ENCODE results near the gene PCDHB4.
"Not testable (repeated sequence)": the region's sequence is repeated elsewhere in the genome, so short reads cannot be mapped to it uniquely, and the experiment has no call there.

PCDHB4 gene

GRCh38 chr5:141102471-141102870, 19.1 kb upstream of the PCDHB4 start:
- H3K9ac ChIP-seq (ENCODE audit: low read depth, low read length); H3K27me3 ChIP-seq (ENCODE audit: control insufficient read depth, insufficient read depth, low read length); H3K4me3 ChIP-seq (ENCODE audit: low read length); H3K9me3 ChIP-seq (replicated peaks; ENCODE audit: low read length); H3K36me3 ChIP-seq (ENCODE audit: insufficient read depth, low read length); H3K4me1 ChIP-seq (ENCODE audit: control insufficient read depth, insufficient read depth, low read length); H3K4me2 ChIP-seq (ENCODE audit: low read length): not testable (repeated sequence)

GRCh38 chr5:141105350-141105749, 16.3 kb upstream of the PCDHB4 start:
- H3K27me3 ChIP-seq (ENCODE audit: control insufficient read depth, insufficient read depth, low read length) = no peaks in the 10 kb centered on the region
- no peak overlapping the region for H3K9ac ChIP-seq (ENCODE audit: low read depth, low read length)
- no peaks in the 10 kb centered on the region for H3K9me3 ChIP-seq (replicated peaks; ENCODE audit: low read length)
- no peaks in the 10 kb centered on the region for H3K36me3 ChIP-seq (ENCODE audit: insufficient read depth, low read length)
- H3K4me2 ChIP-seq (ENCODE audit: low read length) = no peak overlapping the region
- H3K4me1 ChIP-seq (ENCODE audit: control insufficient read depth, insufficient read depth, low read length) = no peaks in the 10 kb centered on the region
- no peak overlapping the region for H3K4me3 ChIP-seq (ENCODE audit: low read length)

- H3K9me3 ChIP-seq (replicated peaks; ENCODE audit: low read length) = no peaks in the 10 kb centered on the region
- no peak overlapping the region for H3K4me2 ChIP-seq (ENCODE audit: low read length)
- H3K9ac ChIP-seq (ENCODE audit: low read depth, low read length) = no peak overlapping the region
- H3K4me3 ChIP-seq (ENCODE audit: low read length) = no peak overlapping the region
- no peaks in the 10 kb centered on the region for H3K36me3 ChIP-seq (ENCODE audit: insufficient read depth, low read length)
- no peaks in the 10 kb centered on the region for H3K4me1 ChIP-seq (ENCODE audit: control insufficient read depth, insufficient read depth, low read length)
- H3K27me3 ChIP-seq (ENCODE audit: control insufficient read depth, insufficient read depth, low read length) = no peaks in the 10 kb centered on the region
These were observed 2.4 kb upstream of the PCDHB4 start for GRCh38 chr5:141119250-141119649.

GRCh38 chr5:141121985-141122384, 367 bp downstream of the PCDHB4 start:
- no peak overlapping the region for H3K4me3 ChIP-seq (ENCODE audit: low read length)
- no peak overlapping the region for H3K9ac ChIP-seq (ENCODE audit: low read depth, low read length)

GRCh38 chr5:141123396-141124135, 1.9 kb downstream of the PCDHB4 start:
- not testable (repeated sequence) for H3K27me3 ChIP-seq (ENCODE audit: control insufficient read depth, insufficient read depth, low read length); H3K4me2 ChIP-seq (ENCODE audit: low read length); H3K9me3 ChIP-seq (replicated peaks; ENCODE audit: low read length); H3K4me1 ChIP-seq (ENCODE audit: control insufficient read depth, insufficient read depth, low read length); H3K9ac ChIP-seq (ENCODE audit: low read depth, low read length); H3K36me3 ChIP-seq (ENCODE audit: insufficient read depth, low read length); H3K4me3 ChIP-seq (ENCODE audit: low read length)

More at GRCh38 chr5:141121985-141122384, 367 bp downstream of the PCDHB4 start:
- H3K27me3 ChIP-seq (ENCODE audit: control insufficient read depth, insufficient read depth, low read length) = no peaks in the 10 kb centered on the region
- no peaks in the 10 kb centered on the region for H3K4me1 ChIP-seq (ENCODE audit: control insufficient read depth, insufficient read depth, low read length)
- H3K9me3 ChIP-seq (replicated peaks; ENCODE audit: low read length) = no peaks in the 10 kb centered on the region
- H3K36me3 ChIP-seq (ENCODE audit: insufficient read depth, low read length) = no peaks in the 10 kb centered on the region
- H3K4me2 ChIP-seq (ENCODE audit: low read length) = no peak overlapping the region

- H3K4me1 ChIP-seq (ENCODE audit: control insufficient read depth, insufficient read depth, low read length) = no peaks in the 10 kb centered on the region
- no peaks in the 10 kb centered on the region for H3K36me3 ChIP-seq (ENCODE audit: insufficient read depth, low read length)
- no peak overlapping the region for H3K4me2 ChIP-seq (ENCODE audit: low read length)
- no peaks in the 10 kb centered on the region for H3K9me3 ChIP-seq (replicated peaks; ENCODE audit: low read length)
- no peak overlapping the region for H3K4me3 ChIP-seq (ENCODE audit: low read length)
- H3K9ac ChIP-seq (ENCODE audit: low read depth, low read length) = no peak overlapping the region
- no peaks in the 10 kb centered on the region for H3K27me3 ChIP-seq (ENCODE audit: control insufficient read depth, insufficient read depth, low read length)
These were observed 5.7 kb downstream of the PCDHB4 start for GRCh38 chr5:141127305-141127704.

GRCh38 chr5:141135030-141135717, 13.6 kb downstream of the PCDHB4 start, which contains the start of gene PCDHB5:
Gene PCDHB5 (plus strand): TSS chr5:141135206. CDS start chr5:141135435, 229 bp downstream.
- peak within 1 kb of the TSS; percentile 64 for H3K9ac ChIP-seq (ENCODE audit: low read depth, low read length)
- no peaks in the 10 kb centered on the region for H3K4me1 ChIP-seq (ENCODE audit: control insufficient read depth, insufficient read depth, low read length)
- H3K36me3 ChIP-seq (ENCODE audit: insufficient read depth, low read length) = no peaks in the 10 kb centered on the region
- H3K4me3 ChIP-seq (ENCODE audit: low read length) = peak within 1 kb of the TSS; percentile 67
- no peaks in the 10 kb centered on the region for H3K27me3 ChIP-seq (ENCODE audit: control insufficient read depth, insufficient read depth, low read length)
- no peaks in the 10 kb centered on the region for H3K9me3 ChIP-seq (replicated peaks; ENCODE audit: low read length)
- H3K4me2 ChIP-seq (ENCODE audit: low read length) = peak within 1 kb of the TSS; percentile 56

- Histone ChIP-seq H3K4me2 (ENCODE audit: low read length) (peak overlapping the region; percentile 56), H3K9me3 (replicated peaks; ENCODE audit: low read length) (no peaks in the 10 kb centered on the region), H3K27me3 (ENCODE audit: control insufficient read depth, insufficient read depth, low read length) (no peaks in the 10 kb centered on the region), H3K4me3 (ENCODE audit: low read length) (peak overlapping the region; percentile 67), H3K36me3 (ENCODE audit: insufficient read depth, low read length) (no peaks in the 10 kb centered on the region), H3K4me1 (ENCODE audit: control insufficient read depth, insufficient read depth, low read length) (no peaks in the 10 kb centered on the region), H3K9ac (ENCODE audit: low read depth, low read length) (no peak overlapping the region)
These were observed 14.2 kb downstream of the PCDHB4 start for GRCh38 chr5:141135718-141136266.

- H3K36me3 ChIP-seq (ENCODE audit: insufficient read depth, low read length); H3K4me3 ChIP-seq (ENCODE audit: low read length); H3K4me1 ChIP-seq (ENCODE audit: control insufficient read depth, insufficient read depth, low read length); H3K9ac ChIP-seq (ENCODE audit: low read depth, low read length); H3K27me3 ChIP-seq (ENCODE audit: control insufficient read depth, insufficient read depth, low read length); H3K4me2 ChIP-seq (ENCODE audit: low read length); H3K9me3 ChIP-seq (replicated peaks; ENCODE audit: low read length): not testable (repeated sequence)
These were observed 15.7 kb downstream of the PCDHB4 start for GRCh38 chr5:141137346-141137745.

GRCh38 chr5:141149812-141150211, 28.2 kb downstream of the PCDHB4 start, which contains the start of gene PCDHB6:
Gene PCDHB6 (plus strand): TSS chr5:141150057. CDS start chr5:141150258, 201 bp downstream.
- no peak within 1 kb of the TSS for H3K9ac ChIP-seq (ENCODE audit: low read depth, low read length)
- H3K4me3 ChIP-seq (ENCODE audit: low read length) = no peak within 1 kb of the TSS
- peaks cover 8% of the 10 kb centered on the region for H3K27me3 ChIP-seq (ENCODE audit: control insufficient read depth, insufficient read depth, low read length)
- H3K36me3 ChIP-seq (ENCODE audit: insufficient read depth, low read length) = no peaks in the 10 kb centered on the region
- H3K9me3 ChIP-seq (replicated peaks; ENCODE audit: low read length) = no peaks in the 10 kb centered on the region
- peak within 1 kb of the TSS; percentile 38 for H3K4me2 ChIP-seq (ENCODE audit: low read length)
- H3K4me1 ChIP-seq (ENCODE audit: control insufficient read depth, insufficient read depth, low read length) = no peaks in the 10 kb centered on the region

- Histone ChIP-seq H3K9ac (ENCODE audit: low read depth, low read length) (no peak overlapping the region), H3K4me2 (ENCODE audit: low read length) (peak overlapping the region; percentile 38), H3K4me3 (ENCODE audit: low read length) (no peak overlapping the region), H3K36me3 (ENCODE audit: insufficient read depth, low read length) (no peaks in the 10 kb centered on the region), H3K4me1 (ENCODE audit: control insufficient read depth, insufficient read depth, low read length) (no peaks in the 10 kb centered on the region), H3K9me3 (replicated peaks; ENCODE audit: low read length) (no peaks in the 10 kb centered on the region), H3K27me3 (ENCODE audit: control insufficient read depth, insufficient read depth, low read length) (peaks cover 8% of the 10 kb centered on the region)
These were observed 28.8 kb downstream of the PCDHB4 start for GRCh38 chr5:141150224-141150992.
